Activated T-helper 17 cell treated with anti-CD3 and anti-CD28 coated beads, Interleukin-2, amount 50 U/mL, for 72 hours (primary cell): ENCODE results near the gene RASAL3. TPM values are rescaled to one million over a fixed set of nuclear protein-coding genes. Genes with fewer than 3 reads are reported as not detected.
A peak's percentile ranks its signal among the peaks of the same experiment; 100 is the strongest.

Experiments used
- ATAC-seq: fragments of 150-1000 bp; cut with Tn5 transposase; replicated peaks from 2 replicates; pipeline ENCODE4 v1.10.0; 2021; ENCODE audit warnings: mild to moderate bottlenecking, moderate library complexity
- H3K27ac Mint-ChIP-seq: one replicate; pipeline ENCODE4 v1.8.0; 2022; ENCODE audit warnings: mixed read lengths
- H3K27me3 Mint-ChIP-seq: one replicate; pipeline ENCODE4 v1.8.0; 2022; ENCODE audit warnings: mixed read lengths
- H3K36me3 Mint-ChIP-seq: one replicate; pipeline ENCODE4 v1.8.0; 2022; ENCODE audit warnings: low read depth, mild to moderate bottlenecking, mixed read lengths
- H3K4me1 Mint-ChIP-seq: one replicate; pipeline ENCODE4 v1.8.0; 2022; ENCODE audit warnings: mixed read lengths
- H3K4me3 Mint-ChIP-seq: one replicate; pipeline ENCODE4 v1.8.0; 2022; ENCODE audit warnings: mild to moderate bottlenecking, mixed read lengths
- H3K9me3 Mint-ChIP-seq: one replicate; pipeline ENCODE4 v1.8.0; 2022; ENCODE audit warnings: mixed read lengths
- total RNA-seq, 2 donors: library from RNA; stranded (reverse); gene quantifications; one replicate each; pipeline ENCODE4 v1.2.3, GENCODE V29; 2022

The RASAL3 gene
- total RNA-seq, 2 donors from 2014 or later, result 126 to 134 TPM

GRCh38 chr19:15426485-15427349, 37.6 kb downstream of the RASAL3 start:
- Mint-ChIP-seq H3K9me3 (no peaks in the 10 kb centered on the region), H3K4me1 (peaks cover 11% of the 10 kb centered on the region), H3K4me3 (no peak overlapping the region), H3K27me3 (no peaks in the 10 kb centered on the region), H3K27ac (no peak overlapping the region), H3K36me3 (peaks cover 60% of the 10 kb centered on the region)
- ATAC-seq, result no peak

DNA sequence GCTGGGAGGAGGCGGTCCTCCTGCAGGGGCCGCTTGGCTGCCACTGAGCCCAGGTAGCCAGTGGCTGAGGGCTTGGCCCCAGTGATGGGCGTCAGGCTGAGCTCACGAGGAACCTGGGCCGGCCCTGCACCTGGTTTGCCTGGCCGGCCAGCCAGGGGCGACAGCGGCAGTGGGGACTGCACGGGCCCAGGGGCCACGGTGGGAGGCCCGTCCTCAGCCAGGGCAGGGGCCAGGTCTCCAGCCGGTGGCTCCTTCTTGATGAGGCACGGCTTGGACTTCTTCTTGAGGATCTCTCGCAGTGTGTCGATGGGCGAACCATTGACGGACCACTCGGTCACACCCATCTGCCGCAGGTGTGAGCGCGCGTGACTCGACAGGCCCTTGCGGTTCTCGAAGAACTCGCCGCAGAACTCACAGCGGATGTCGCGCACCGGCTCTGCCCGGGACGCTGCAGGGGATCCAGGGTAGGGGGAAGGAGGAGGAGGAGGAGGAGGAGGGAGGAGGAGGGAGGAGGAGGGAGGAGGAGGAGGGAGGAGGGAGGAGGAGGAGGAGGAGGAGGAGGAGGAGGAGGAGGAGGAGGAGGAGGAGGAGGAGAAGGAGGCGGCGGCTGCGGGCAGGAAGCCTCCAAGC, 38.9 kb downstream of the RASAL3 start:
- ATAC-seq, result no peak
- Mint-ChIP-seq H3K9me3 (no peaks in the 10 kb centered on the region), H3K27ac (no peak overlapping the region), H3K36me3 (peaks cover 53% of the 10 kb centered on the region), H3K27me3 (no peaks in the 10 kb centered on the region), H3K4me1 (peaks cover 3% of the 10 kb centered on the region), H3K4me3 (no peak overlapping the region)

DNA sequence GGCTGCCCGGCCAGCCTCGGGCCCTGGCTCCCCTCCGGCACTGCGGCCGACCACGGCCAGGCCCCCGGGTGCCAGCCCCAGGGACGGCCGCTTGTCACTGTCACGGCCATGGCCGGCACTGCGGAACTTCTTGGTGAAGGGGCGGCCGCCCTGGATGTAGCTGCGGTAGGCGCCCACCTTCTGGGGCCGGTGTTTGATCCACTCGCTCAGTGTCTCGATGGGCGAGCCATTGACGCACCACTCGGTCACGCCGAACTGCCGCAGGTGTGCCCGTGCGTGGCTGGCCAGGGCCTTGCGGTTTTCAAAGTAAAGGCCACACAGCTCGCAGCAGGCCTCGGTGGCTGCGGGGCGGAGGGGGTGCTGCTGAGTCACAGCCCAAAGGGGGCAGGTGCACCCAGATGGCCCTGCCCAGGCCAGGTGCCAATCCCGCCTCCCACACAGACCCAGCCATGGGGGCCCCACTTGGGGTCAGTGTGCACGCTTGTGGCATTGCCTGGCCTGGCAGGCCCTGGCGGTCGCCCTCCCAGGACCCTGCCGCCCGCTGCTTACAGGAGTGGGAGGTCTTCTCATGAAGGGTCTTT, 39.6 kb downstream of the RASAL3 start:
- no peak overlapping the region for H3K4me3 Mint-ChIP-seq
- H3K4me1 Mint-ChIP-seq, result no peaks in the 10 kb centered on the region
- no peaks in the 10 kb centered on the region for H3K9me3 Mint-ChIP-seq
- peaks cover 52% of the 10 kb centered on the region for H3K36me3 Mint-ChIP-seq
- ATAC-seq, result no peak
- H3K27ac Mint-ChIP-seq, result no peak overlapping the region
- H3K27me3 Mint-ChIP-seq, result no peaks in the 10 kb centered on the region

DNA sequence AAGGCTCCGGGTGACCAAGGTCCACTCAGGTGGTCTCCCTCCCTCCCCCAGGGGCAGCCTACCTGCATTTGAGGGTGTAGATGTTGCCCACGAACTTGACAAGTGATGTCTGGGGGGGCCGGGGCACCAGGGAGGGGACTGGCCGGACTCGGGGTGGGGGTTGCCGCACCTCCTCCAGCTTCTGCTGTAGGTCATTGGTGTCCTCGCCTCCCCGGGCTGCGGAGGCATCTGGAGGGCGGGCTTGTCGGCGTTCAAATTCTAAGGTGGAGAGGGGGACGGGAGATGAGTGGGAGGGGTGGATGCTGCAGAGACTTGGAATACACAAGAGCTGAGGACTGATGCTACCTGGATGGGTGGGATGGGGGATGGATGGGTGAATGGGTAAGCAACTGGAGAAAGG, 40.2 kb downstream of the RASAL3 start:
- Mint-ChIP-seq H3K36me3 (peaks cover 52% of the 10 kb centered on the region), H3K27ac (no peak overlapping the region), H3K9me3 (no peaks in the 10 kb centered on the region), H3K4me3 (no peak overlapping the region), H3K27me3 (no peaks in the 10 kb centered on the region), H3K4me1 (no peaks in the 10 kb centered on the region)
- no peak for ATAC-seq

DNA sequence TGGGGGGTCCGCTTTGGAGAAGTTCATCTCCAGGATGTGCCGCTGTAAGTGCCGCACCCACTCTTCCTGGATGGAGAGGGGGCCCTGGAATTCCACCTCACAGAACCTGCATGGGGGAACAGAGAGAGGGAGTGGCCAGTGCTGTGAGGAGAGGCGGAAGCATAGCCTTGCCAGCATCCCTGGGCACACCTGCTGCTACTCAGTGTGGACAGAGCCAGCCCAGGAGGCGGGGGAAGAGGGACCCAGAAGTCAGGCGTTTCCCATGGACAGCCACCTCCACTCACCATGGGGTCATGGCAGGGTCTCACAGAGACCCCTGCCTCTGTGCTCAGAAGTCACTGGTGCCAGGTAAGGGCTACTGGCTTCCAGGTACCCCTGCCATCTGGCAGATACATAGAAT, 41.2 kb downstream of the RASAL3 start:
- no peak overlapping the region for H3K4me3 Mint-ChIP-seq
- H3K27ac Mint-ChIP-seq, result no peak overlapping the region
- no peak for ATAC-seq
- peaks cover 59% of the 10 kb centered on the region for H3K36me3 Mint-ChIP-seq
- H3K9me3 Mint-ChIP-seq, result no peaks in the 10 kb centered on the region
- H3K4me1 Mint-ChIP-seq, result peaks cover under 1% of the 10 kb centered on the region
- no peaks in the 10 kb centered on the region for H3K27me3 Mint-ChIP-seq

GRCh38 chr19:15422296-15423075, 41.9 kb downstream of the RASAL3 start:
- Mint-ChIP-seq H3K4me3 (no peak overlapping the region), H3K4me1 (peaks cover 4% of the 10 kb centered on the region), H3K9me3 (no peaks in the 10 kb centered on the region), H3K27ac (no peak overlapping the region), H3K27me3 (no peaks in the 10 kb centered on the region), H3K36me3 (peaks cover 57% of the 10 kb centered on the region)
- ATAC-seq, result no peak

- ATAC-seq, result no peak
- Mint-ChIP-seq H3K27ac (no peak overlapping the region), H3K36me3 (peaks cover 53% of the 10 kb centered on the region), H3K27me3 (no peaks in the 10 kb centered on the region), H3K9me3 (no peaks in the 10 kb centered on the region), H3K4me3 (no peak overlapping the region), H3K4me1 (peaks cover 4% of the 10 kb centered on the region)
Observed at GRCh38 chr19:15421721-15422260, 42.6 kb downstream of the RASAL3 start.

DNA sequence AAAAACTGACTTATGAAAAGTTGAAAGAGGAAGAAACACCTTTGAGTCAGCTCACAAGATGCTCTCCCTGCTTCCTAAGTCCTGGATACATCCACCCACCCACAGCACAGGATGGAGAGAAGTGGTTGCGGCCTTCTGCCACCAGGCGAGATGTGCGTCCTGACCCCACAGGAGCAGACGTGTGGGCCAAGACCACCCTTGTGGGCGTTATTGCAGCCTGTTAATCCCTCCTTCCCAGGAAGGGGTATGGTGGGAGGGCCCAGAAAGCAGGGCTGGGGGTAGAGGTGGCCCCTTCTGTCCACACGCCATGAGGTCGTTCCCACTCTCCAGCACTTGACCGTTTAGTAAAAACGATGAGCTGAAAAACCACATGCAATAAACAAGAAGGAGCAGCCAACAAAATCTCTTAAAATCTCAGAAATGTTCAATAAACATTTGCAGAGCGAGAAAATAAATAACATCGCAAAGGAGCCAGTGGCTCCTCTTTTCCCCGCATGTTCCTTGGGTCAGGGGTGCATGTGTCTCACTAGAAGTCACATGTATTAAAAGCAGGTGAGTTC, 43.1 kb downstream of the RASAL3 start:
- H3K9me3 Mint-ChIP-seq, result no peaks in the 10 kb centered on the region
- no peak overlapping the region for H3K27ac Mint-ChIP-seq

DNA sequence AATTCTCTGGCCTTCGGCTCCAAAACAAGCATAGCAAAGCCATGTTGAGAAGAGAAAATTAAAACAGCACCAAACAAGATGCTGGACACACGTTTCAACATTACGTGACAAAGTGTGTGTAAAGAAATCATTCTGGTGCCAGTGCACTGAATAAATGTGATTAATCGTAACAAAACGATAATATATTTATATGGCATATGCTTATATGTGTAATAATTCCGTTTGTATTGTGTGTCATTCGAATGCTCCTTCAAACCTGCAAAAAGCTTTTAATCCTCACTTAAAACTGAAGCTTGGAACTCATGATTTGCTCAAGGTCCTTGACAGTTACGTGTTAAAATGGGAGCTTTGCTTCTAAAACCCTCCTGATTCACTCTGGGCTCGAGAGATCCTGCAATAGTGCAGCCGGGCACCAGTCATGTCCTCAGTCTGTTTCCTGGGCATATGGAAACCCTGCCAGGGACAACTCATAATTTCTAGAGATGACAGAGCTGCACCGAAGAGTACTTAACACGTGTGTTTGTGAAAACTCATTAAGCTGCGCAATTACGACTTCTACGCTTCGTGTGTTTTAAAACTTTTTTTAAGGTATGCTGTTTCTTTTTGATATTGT, 44.8 kb downstream of the RASAL3 start:
- peak overlapping the region; percentile 99 for H3K27ac Mint-ChIP-seq
- peaks cover 58% of the 10 kb centered on the region for H3K36me3 Mint-ChIP-seq
- peaks cover 11% of the 10 kb centered on the region for H3K4me1 Mint-ChIP-seq
- peak overlapping the region; percentile 99 for H3K4me3 Mint-ChIP-seq
- H3K27me3 Mint-ChIP-seq, result no peaks in the 10 kb centered on the region
- no peaks in the 10 kb centered on the region for H3K9me3 Mint-ChIP-seq
- ATAC-seq, result no peak

More for the DNA sequence above, 43.1 kb downstream of the RASAL3 start:
- H3K4me3 Mint-ChIP-seq, result no peak overlapping the region
- peaks cover 9% of the 10 kb centered on the region for H3K4me1 Mint-ChIP-seq
- peaks cover 53% of the 10 kb centered on the region for H3K36me3 Mint-ChIP-seq
- ATAC-seq, result no peak
- no peaks in the 10 kb centered on the region for H3K27me3 Mint-ChIP-seq

- ATAC-seq, result peak; percentile 98
- Mint-ChIP-seq H3K27me3 (no peaks in the 10 kb centered on the region), H3K27ac (peak within 1 kb of the TSS; percentile 99), H3K4me1 (peaks cover 12% of the 10 kb centered on the region), H3K4me3 (peak within 1 kb of the TSS; percentile 99), H3K36me3 (peaks cover 55% of the 10 kb centered on the region), H3K9me3 (no peaks in the 10 kb centered on the region)
Observed at GRCh38 chr19:15418579-15419412, 45.5 kb downstream of the RASAL3 start, which contains the start of gene AKAP8L. Gene AKAP8L, minus strand, starts transcription at chr19:15418988. Its CDS starts 65 bp downstream, at chr19:15418923.

DNA sequence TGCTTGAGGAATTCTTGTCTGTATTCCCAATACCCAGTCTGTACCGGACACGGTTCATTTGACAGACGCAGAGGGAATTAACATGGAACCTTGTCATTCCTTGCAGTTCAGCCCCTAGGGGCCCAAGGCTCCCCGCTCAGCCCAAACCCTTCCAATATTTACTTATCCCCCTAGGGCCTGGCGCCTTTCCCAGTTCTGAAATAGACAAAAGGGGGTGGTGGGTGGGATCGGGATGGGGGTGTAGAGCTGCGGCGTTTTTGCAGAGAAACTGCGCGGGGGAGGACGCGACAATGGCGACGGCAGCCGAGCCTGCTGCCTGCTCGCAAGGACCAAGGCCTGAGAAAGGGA, 46.1 kb downstream of the RASAL3 start:
- Mint-ChIP-seq H3K4me1 (peaks cover 15% of the 10 kb centered on the region), H3K36me3 (peaks cover 53% of the 10 kb centered on the region), H3K27ac (peak overlapping the region; percentile 99), H3K27me3 (no peaks in the 10 kb centered on the region), H3K9me3 (no peaks in the 10 kb centered on the region), H3K4me3 (peak overlapping the region; percentile 99)
- no peak for ATAC-seq

DNA sequence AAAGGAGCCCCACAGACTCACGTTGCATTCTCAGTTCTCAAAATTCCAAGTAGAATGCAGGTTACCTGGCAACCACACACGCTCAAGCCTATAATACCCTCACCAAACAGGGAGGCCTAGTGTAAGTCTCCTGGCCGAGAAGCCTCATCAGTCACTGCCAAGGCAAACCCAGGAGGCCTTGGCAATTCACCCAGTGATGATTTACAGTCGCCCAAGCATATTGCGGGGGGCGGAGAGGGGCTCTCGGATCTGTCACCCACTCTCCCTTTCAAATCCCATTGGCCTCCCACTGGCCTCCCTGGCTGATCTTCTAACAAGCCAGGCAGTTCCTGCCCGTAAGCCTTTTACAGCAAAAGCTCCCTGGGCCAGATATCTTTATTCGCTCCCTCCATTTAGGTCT, 46.6 kb downstream of the RASAL3 start:
- Mint-ChIP-seq H3K27ac (peak overlapping the region; percentile 99), H3K27me3 (no peaks in the 10 kb centered on the region), H3K36me3 (peaks cover 52% of the 10 kb centered on the region), H3K4me1 (peaks cover 20% of the 10 kb centered on the region), H3K4me3 (peak overlapping the region; percentile 99), H3K9me3 (no peaks in the 10 kb centered on the region)
- ATAC-seq, result no peak

GRCh38 chr19:15412832-15413231, 51.5 kb downstream of the RASAL3 start:
- no peaks in the 10 kb centered on the region for H3K27me3 Mint-ChIP-seq
- no peak for ATAC-seq
- H3K9me3 Mint-ChIP-seq, result no peaks in the 10 kb centered on the region
- no peak overlapping the region for H3K4me3 Mint-ChIP-seq
- H3K27ac Mint-ChIP-seq, result no peak overlapping the region
- H3K4me1 Mint-ChIP-seq, result peaks cover 16% of the 10 kb centered on the region
- peaks cover 54% of the 10 kb centered on the region for H3K36me3 Mint-ChIP-seq
